Hepatocyte (in vitro differentiated cells): ENCODE measurements around the gene ZBTB5. TPM values are rescaled to one million over a fixed set of nuclear protein-coding genes. Genes with fewer than 3 reads are reported as not detected.
A peak's percentile ranks its signal among the peaks of the same experiment; 100 is the strongest.

ENCODE experiments used
- DNase-seq: peaks from one replicate; pipeline ENCODE4 v3.0.0-alpha.2; 2016; ENCODE audit warnings: low spot score
- H2AFZ ChIP-seq: fragments of 200-600 bp; sonication (generic); 2 replicates; pipeline ENCODE4 v1.6.0; 2016; ENCODE audit warnings: antibody characterized with exemption, mild to moderate bottlenecking
- H3K27ac ChIP-seq: fragments of 200-600 bp; sonication (generic); 2 replicates; pipeline ENCODE4 v1.5.1; 2016; ENCODE audit warnings: mild to moderate bottlenecking
- H3K27me3 ChIP-seq: fragments of 200-600 bp; sonication (generic); 2 replicates; pipeline ENCODE4 v1.6.1; 2016
- H3K36me3 ChIP-seq: fragments of 200-600 bp; sonication (generic); replicated peaks from 2 replicates; pipeline ENCODE4 v1.5.1; 2016; ENCODE audit warnings: low read depth; ENCODE audit not compliant: insufficient read depth
- H3K4me1 ChIP-seq: fragments of 200-600 bp; sonication (generic); 2 replicates; pipeline ENCODE4 v1.5.1; 2016; ENCODE audit warnings: mild to moderate bottlenecking, moderate library complexity; ENCODE audit not compliant: insufficient read depth
- H3K4me2 ChIP-seq: fragments of 200-600 bp; sonication (generic); 2 replicates; pipeline ENCODE4 v1.6.0; 2016
- H3K4me3 ChIP-seq: fragments of 200-600 bp; sonication (generic); 2 replicates; pipeline ENCODE4 v1.5.1; 2016; ENCODE audit warnings: mild to moderate bottlenecking
- H3K79me2 ChIP-seq: fragments of 200-600 bp; sonication (generic); 2 replicates; pipeline ENCODE4 v1.6.0; 2017; ENCODE audit warnings: mild to moderate bottlenecking
- H3K9me2 ChIP-seq: fragments of 200-600 bp; sonication (generic); replicated peaks from 2 replicates; pipeline ENCODE4 v1.6.0; 2017; ENCODE audit warnings: mild to moderate bottlenecking; ENCODE audit not compliant: insufficient read depth
- H3K9me3 ChIP-seq: fragments of 200-600 bp; sonication (generic); 2 replicates; pipeline ENCODE4 v1.5.1; 2016; ENCODE audit warnings: low read depth, mild to moderate bottlenecking
- H4K20me1 ChIP-seq: fragments of 200-600 bp; sonication (generic); 2 replicates; pipeline ENCODE4 v1.6.0; 2016; ENCODE audit warnings: mild to moderate bottlenecking; ENCODE audit not compliant: insufficient read depth, poor library complexity, severe bottlenecking
- EZH2 ChIP-seq: fragments of 200-600 bp; sonication (generic); IDR thresholded peaks from 2 replicates; pipeline ENCODE4 v1.6.1; 2016; ENCODE audit warnings: antibody characterized with exemption, mild to moderate bottlenecking, borderline replicate concordance
- EZH2phosphoT487 ChIP-seq: fragments of 200-600 bp; sonication (generic); IDR thresholded peaks from one replicate; pipeline ENCODE4 v1.6.1; 2018; ENCODE audit warnings: antibody characterized with exemption, mild to moderate bottlenecking, low read depth, moderate library complexity; ENCODE audit not compliant: unreplicated experiment, severe bottlenecking
- WGBS: methylation state at CpG from one replicate; pipeline ENCODE4 v1.1.6; 2016; ENCODE audit warnings: low lambda C conversion rate; ENCODE audit errors: missing lambda C conversion rate; 5-methylcytosine and 5-hydroxymethylcytosine counted together
- polyA plus RNA-seq: library from polyadenylated mRNA; unstranded; fragments of >200 nt; fragmentation: Nextera tagmentation; extraction: Ambion mirVana; gene quantifications from 2 replicates; pipeline ENCODE4 v1.2.1, GENCODE V29; 2016
- total RNA-seq: library from RNA; depleted of rRNA; stranded (reverse); fragments of >200 nt; gene quantifications from 2 replicates; pipeline ENCODE4 v1.2.3, GENCODE V29; 2014
- TF ChIP-seq, protein P1 (sequence below): fragments of 200-600 bp; sonication (generic); IDR thresholded peaks from 2 replicates; pipeline ENCODE4 v1.5.1; 2016; ENCODE audit warnings: antibody characterized with exemption, mild to moderate bottlenecking; ENCODE audit not compliant: poor library complexity

Gene ZBTB5
- total and polyA plus RNA-seq, 2 experiments from 2014 or later = 3.8 to 21.8 TPM

DNA sequence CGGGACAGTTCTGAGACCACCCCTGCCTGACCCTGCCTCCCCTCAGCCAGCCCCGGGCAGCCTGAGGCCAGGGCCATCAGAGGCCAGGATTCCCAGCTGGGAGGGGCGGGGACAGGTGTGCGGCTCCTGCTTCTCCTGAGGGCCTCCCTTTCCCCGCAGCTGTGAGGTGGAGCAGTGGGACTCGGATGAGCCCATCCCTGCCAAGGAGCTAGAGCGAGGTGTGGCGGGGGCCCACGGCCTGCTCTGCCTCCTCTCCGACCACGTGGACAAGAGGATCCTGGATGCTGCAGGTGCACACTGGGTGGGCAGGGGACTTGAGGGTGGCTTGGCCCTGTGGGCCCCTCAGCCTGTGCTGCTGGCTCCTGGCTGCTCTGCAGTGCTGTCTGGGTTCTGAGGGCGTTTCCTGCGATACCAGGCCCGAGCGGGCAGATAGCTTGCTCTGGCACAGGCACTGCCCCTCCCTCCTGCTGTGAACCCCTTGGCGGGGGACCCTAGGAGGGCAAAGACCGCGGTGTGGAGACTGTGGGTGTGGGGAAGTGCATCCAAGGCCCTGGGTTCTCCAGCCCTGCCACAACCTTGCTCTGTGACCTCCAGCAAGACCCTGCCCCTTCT, 40.5 kb downstream of the ZBTB5 start:
- TF ChIP-seq EZH2 = no peak
- TF ChIP-seq, protein P1, sequence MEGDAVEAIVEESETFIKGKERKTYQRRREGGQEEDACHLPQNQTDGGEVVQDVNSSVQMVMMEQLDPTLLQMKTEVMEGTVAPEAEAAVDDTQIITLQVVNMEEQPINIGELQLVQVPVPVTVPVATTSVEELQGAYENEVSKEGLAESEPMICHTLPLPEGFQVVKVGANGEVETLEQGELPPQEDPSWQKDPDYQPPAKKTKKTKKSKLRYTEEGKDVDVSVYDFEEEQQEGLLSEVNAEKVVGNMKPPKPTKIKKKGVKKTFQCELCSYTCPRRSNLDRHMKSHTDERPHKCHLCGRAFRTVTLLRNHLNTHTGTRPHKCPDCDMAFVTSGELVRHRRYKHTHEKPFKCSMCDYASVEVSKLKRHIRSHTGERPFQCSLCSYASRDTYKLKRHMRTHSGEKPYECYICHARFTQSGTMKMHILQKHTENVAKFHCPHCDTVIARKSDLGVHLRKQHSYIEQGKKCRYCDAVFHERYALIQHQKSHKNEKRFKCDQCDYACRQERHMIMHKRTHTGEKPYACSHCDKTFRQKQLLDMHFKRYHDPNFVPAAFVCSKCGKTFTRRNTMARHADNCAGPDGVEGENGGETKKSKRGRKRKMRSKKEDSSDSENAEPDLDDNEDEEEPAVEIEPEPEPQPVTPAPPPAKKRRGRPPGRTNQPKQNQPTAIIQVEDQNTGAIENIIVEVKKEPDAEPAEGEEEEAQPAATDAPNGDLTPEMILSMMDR = no peak
- TF ChIP-seq EZH2phosphoT487 = no peak
- WGBS = 90% methylated on average over 18 of the region's 18 CpGs
- Histone ChIP-seq H3K9me2 (no peaks in the 10 kb centered on the region), H3K36me3 (no peaks in the 10 kb centered on the region), H3K4me3 (no peak overlapping the region), H4K20me1 (peaks cover 11% of the 10 kb centered on the region), H3K4me1 (peaks cover 23% of the 10 kb centered on the region), H2AFZ (no peak overlapping the region), H3K27ac (no peak overlapping the region), H3K9me3 (no peaks in the 10 kb centered on the region), H3K27me3 (no peaks in the 10 kb centered on the region), H3K4me2 (peak overlapping the region; percentile 92), H3K79me2 (peaks cover 33% of the 10 kb centered on the region)
- DNase-seq = no peak

DNA sequence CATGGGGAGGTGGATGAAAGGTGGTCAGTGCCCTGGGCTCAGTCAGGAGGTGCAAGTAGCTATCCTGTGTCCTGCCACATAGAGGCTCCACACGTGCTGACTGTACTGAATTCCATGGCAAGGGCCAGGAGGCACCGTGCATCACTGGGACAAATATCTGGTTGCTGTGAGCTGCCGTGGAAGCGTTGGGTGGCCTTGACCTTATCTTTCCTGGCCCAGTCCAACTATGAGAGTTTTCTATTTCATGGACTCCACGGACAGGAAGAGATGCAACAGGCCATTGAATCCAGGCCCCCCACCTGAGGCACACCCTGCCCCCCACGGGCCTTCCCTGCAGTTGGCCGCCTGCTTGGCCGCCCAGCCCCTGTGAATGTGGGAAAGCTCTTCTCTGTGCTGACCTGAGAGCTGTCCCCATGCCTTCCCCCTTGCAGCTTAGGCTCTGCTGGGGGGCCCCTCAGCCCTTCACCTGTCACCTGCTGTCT, 41.0 kb downstream of the ZBTB5 start:
- DNase-seq = no peak
- Histone ChIP-seq H3K4me3 (no peak overlapping the region), H3K27ac (no peak overlapping the region)

GRCh38 chr9:37423508-37423907, 41.7 kb downstream of the ZBTB5 start:
- Histone ChIP-seq H3K4me3 (peak overlapping the region; percentile 95), H3K27ac (peak overlapping the region; percentile 92), H3K4me2 (peak overlapping the region; percentile 92), H3K4me1 (peaks cover 23% of the 10 kb centered on the region), H2AFZ (no peak overlapping the region), H3K36me3 (no peaks in the 10 kb centered on the region), H3K79me2 (peaks cover 33% of the 10 kb centered on the region), H4K20me1 (peaks cover 11% of the 10 kb centered on the region), H3K9me3 (no peaks in the 10 kb centered on the region), H3K27me3 (no peaks in the 10 kb centered on the region), H3K9me2 (no peaks in the 10 kb centered on the region)
- DNase-seq = no peak
- TF ChIP-seq EZH2 (no peak), EZH2phosphoT487 (no peak)
- TF ChIP-seq, protein P1 = no peak
- WGBS = 81% methylated on average over 2 of the region's 2 CpGs

More for the DNA sequence above, 41.0 kb downstream of the ZBTB5 start:
- peaks cover 11% of the 10 kb centered on the region for H4K20me1 ChIP-seq
- no peaks in the 10 kb centered on the region for H3K9me2 ChIP-seq
- H3K27me3 ChIP-seq = no peaks in the 10 kb centered on the region
- H3K9me3 ChIP-seq = no peaks in the 10 kb centered on the region
- WGBS = 75% methylated on average over 8 of the region's 8 CpGs
- peak overlapping the region; percentile 92 for H3K4me2 ChIP-seq
- H3K4me1 ChIP-seq = peaks cover 23% of the 10 kb centered on the region
- H3K79me2 ChIP-seq = peaks cover 33% of the 10 kb centered on the region
- TF ChIP-seq, protein P1 = no peak
- TF ChIP-seq EZH2 (no peak), EZH2phosphoT487 (no peak)
- no peak overlapping the region for H2AFZ ChIP-seq
- H3K36me3 ChIP-seq = no peaks in the 10 kb centered on the region
